H7 (cell line): ENCODE data around the gene TROAP. TPM values are rescaled to one million over a fixed set of nuclear protein-coding genes. Genes with fewer than 3 reads are reported as not detected.

ENCODE experiments used
- DNase-seq: peaks from one replicate; pipeline ENCODE4 v3.0.0; 2012
- H3K27me3 ChIP-seq: 2 replicates; pipeline ENCODE4 v1.6.0; 2011; ENCODE audit warnings: mild to moderate bottlenecking, low read length; ENCODE audit not compliant: control insufficient read depth, insufficient read depth
- H3K36me3 ChIP-seq: replicated peaks from 2 replicates; pipeline ENCODE4 v1.5.1; 2011; ENCODE audit warnings: low read length; ENCODE audit not compliant: control insufficient read depth, insufficient read depth
- H3K4me3 ChIP-seq: 2 replicates; pipeline ENCODE4 v1.5.1; 2011; ENCODE audit warnings: low read depth, mild to moderate bottlenecking, control low read depth, low read length, moderate library complexity; ENCODE audit not compliant: insufficient read depth
- total RNA-seq: library from RNA; depleted of rRNA; stranded (reverse); fragments of >200 nt; shearing (Covaris generic); gene quantifications from 2 replicates; pipeline ENCODE4 v1.2.3, GENCODE V29; 2014

Gene TROAP
- total RNA-seq, 1 experiment from 2014 or later: 46.1 TPM

DNA sequence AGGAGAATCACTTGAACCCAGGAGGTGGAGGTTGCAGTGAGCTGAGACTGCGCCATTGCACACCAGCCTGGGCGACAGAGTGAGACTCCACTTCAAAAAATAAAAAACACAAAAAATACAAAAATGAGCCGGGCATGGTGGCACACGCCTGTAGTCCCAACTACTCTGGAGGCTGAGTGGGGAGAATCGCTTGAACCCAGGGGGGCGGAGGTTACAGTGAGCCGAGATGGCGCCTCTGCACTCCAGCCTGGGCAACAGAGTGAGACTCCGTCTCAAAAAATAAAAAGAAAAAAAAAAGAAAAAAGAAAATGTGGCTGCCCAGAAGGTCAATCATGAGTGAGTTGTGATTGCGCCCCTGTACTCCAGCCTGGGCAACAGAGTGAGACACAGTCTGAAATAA, 32.9 kb downstream of the TROAP start:
- Histone ChIP-seq H3K36me3 (no peaks in the 10 kb centered on the region), H3K4me3 (no peak overlapping the region), H3K27me3 (no peaks in the 10 kb centered on the region; the same call in none of the 2 replicates)
- DNase-seq: no peak

DNA sequence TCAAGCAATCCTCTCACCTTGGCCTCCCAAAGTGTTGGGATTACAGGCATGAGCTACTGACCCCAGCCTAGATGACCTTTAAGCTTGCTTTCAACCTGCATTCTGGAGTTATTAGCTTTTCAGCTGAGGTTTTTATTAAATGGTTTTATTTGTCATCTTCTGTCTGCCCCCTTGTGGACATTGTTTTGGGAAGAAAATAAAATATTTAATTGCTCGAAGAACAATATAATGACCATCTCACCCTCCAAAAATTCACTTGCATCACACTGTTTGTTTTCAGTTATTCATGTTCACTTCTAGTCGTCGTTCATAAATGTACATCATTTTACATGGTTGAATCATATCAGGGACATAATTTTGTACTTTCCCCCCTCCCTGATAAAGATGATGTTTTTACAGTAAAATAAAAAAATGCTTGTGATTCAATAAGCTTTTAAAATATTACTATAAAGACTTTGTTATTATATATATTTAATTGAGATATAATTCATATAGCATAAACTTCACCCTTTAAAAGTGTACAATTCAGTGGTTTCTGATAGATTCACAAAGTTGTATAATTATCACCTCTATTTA, 34.1 kb downstream of the TROAP start:
- Histone ChIP-seq H3K36me3 (no peaks in the 10 kb centered on the region), H3K27me3 (no peaks in the 10 kb centered on the region; the same call in 1 of the 2 replicates), H3K4me3 (no peak overlapping the region)
- DNase-seq: peak; percentile 41

DNA sequence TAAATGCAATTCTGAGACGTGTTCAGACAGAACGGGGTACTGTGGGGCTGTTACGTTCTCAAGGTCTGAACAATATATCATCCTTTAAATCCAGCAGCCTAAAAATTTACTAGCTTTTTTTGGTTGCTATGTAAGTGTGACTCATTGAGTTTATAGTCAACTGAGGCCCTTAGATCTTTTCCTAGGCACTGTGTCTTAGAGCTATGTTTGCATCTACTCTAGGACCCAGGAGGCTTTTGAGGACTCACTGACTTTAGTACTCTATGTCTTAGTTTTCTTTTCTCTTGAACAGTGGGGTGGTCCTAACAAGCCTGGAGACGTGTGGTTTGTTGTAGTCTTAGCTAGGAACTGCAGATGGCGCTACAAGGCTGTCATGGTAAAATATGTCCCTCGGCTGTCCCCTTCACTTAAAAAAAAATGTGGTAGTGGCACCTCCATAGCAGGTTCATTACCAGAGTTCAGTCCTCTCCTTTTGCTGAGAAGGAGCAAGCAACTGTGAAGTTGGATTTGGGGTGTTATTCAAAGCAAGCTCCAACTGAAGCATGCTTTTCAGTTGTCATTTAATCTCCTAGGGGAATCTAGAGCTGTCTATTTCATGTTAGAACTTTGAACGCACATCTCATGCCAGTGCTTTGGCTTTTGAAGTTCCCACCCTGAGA, 35.6 kb downstream of the TROAP start:
- peak; percentile 81 for DNase-seq

GRCh38 chr12:49359671-49360070, 36.6 kb downstream of the TROAP start:
- Histone ChIP-seq H3K4me3 (no peak overlapping the region), H3K36me3 (no peaks in the 10 kb centered on the region), H3K27me3 (no peaks in the 10 kb centered on the region; the same call in 1 of the 2 replicates)
- DNase-seq: no peak

More for the DNA sequence above, 35.6 kb downstream of the TROAP start:
- H3K27me3 ChIP-seq: no peaks in the 10 kb centered on the region; the same call in 1 of the 2 replicates
- H3K36me3 ChIP-seq: no peaks in the 10 kb centered on the region
- no peak overlapping the region for H3K4me3 ChIP-seq

GRCh38 chr12:49362077-49362476, 39.0 kb downstream of the TROAP start:
- Histone ChIP-seq H3K36me3 (no peaks in the 10 kb centered on the region), H3K27me3 (peaks cover 2% of the 10 kb centered on the region; the same call in 1 of the 2 replicates), H3K4me3 (no peak overlapping the region)
- DNase-seq: no peak

DNA sequence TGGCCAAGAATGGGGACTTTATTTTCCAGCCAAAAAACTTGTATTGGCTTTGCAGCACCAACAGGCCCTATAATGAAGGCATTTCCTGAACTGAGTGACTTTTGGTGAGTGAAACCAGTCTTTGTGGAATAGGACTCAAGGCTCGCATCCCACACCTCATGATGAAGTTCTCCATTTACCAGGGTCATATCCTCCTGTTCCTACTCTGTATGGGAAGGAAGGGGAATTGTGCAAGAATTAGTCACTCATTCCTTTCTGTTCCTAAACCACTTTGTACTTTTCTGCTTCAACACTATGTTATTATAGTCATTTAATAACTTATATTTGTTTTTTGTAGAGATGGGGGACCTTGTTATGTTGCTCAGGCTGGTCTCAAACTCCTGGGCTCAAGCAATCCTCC, 41.9 kb downstream of the TROAP start:
- DNase-seq: no peak
- H3K4me3 ChIP-seq: no peak overlapping the region

GRCh38 chr12:49365542-49365941, 42.5 kb downstream of the TROAP start:
- peaks cover 2% of the 10 kb centered on the region; the same call in 1 of the 2 replicates for H3K27me3 ChIP-seq
- no peaks in the 10 kb centered on the region for H3K36me3 ChIP-seq
- H3K4me3 ChIP-seq: no peak overlapping the region
- no peak for DNase-seq

More for the DNA sequence above, 41.9 kb downstream of the TROAP start:
- no peaks in the 10 kb centered on the region for H3K36me3 ChIP-seq
- H3K27me3 ChIP-seq: peaks cover 2% of the 10 kb centered on the region; the same call in 1 of the 2 replicates

DNA sequence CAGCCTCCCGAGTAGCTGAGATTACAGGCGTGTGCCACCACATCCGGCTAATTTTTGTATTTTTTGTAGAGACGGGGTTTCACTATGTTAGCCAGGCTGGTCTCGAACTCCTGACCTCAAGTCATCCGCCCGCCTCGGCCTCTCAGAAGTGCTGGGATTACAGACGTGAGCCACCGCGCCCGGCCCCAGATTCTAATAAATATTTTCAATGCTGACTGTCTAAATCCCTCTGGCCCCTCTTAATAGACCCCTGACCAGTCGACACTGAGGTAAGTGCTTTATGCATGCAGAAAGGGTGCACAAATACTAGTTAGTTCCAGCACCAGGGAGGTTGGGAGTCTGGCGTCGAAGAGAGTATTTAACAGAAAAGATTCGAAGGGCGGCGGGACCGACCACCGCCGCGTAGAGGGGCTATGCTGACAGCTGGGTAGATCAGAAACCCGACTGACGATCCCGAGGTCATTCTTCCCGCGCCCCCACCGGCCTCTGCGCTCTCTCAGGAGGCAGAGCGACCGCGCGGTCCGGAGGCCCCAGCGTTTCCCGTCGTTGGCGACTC, 43.1 kb downstream of the TROAP start:
- DNase-seq: no peak
- Histone ChIP-seq H3K36me3 (no peaks in the 10 kb centered on the region), H3K27me3 (peaks cover 2% of the 10 kb centered on the region; the same call in 1 of the 2 replicates), H3K4me3 (peak overlapping the region; percentile 89)

GRCh38 chr12:49366652-49367380, 43.8 kb downstream of the TROAP start:
- Histone ChIP-seq H3K36me3 (no peaks in the 10 kb centered on the region), H3K4me3 (peak overlapping the region; percentile 89), H3K27me3 (peaks cover 2% of the 10 kb centered on the region; the same call in 1 of the 2 replicates)
- peak; percentile 99 for DNase-seq

GRCh38 chr12:49367381-49368239, 44.6 kb downstream of the TROAP start, which contains the start of gene SPATS2:
SPATS2 (plus strand) TSS chr12:49367462; CDS start chr12:49461013, 93,551 bp downstream.
- H3K27me3 ChIP-seq: peaks cover 2% of the 10 kb centered on the region; the same call in 1 of the 2 replicates
- DNase-seq: no peak
- H3K4me3 ChIP-seq: peak within 1 kb of the TSS; percentile 89
- no peaks in the 10 kb centered on the region for H3K36me3 ChIP-seq

GRCh38 chr12:49368240-49368600, 45.2 kb downstream of the TROAP start:
- peak overlapping the region; percentile 89 for H3K4me3 ChIP-seq
- no peaks in the 10 kb centered on the region for H3K36me3 ChIP-seq
- DNase-seq: no peak
- peaks cover 2% of the 10 kb centered on the region; the same call in 1 of the 2 replicates for H3K27me3 ChIP-seq

- H3K36me3 ChIP-seq: no peaks in the 10 kb centered on the region
- peaks cover 2% of the 10 kb centered on the region; the same call in 1 of the 2 replicates for H3K27me3 ChIP-seq
- peak; percentile 56 for DNase-seq
- no peak overlapping the region for H3K4me3 ChIP-seq
These were observed 46.5 kb downstream of the TROAP start for GRCh38 chr12:49369411-49370145.

DNA sequence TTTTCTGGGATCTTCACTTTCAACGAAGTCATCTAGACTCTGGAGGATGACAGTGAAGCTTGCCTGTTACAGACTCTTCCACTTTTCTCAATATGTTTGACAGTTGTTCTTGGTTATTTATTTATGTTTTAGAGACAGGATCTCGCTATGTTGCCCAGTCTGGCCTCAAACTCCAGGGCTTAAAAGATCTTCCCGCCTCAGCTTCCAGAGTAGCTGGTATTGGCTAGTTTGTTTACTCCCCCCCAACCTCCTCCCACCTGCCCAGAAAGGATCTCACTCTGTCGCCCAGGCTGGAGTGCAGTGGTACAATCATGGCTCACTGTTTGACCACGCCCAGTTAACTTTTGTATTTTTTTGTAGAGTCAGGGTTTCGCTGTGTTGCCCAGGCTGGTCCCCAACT, 47.5 kb downstream of the TROAP start:
- DNase-seq: no peak
- H3K36me3 ChIP-seq: no peaks in the 10 kb centered on the region

More for the DNA sequence above, 47.5 kb downstream of the TROAP start:
- Histone ChIP-seq H3K27me3 (no peaks in the 10 kb centered on the region), H3K4me3 (no peak overlapping the region)
